ENCODE results near the gene MGARP. TPM values are rescaled to one million over a fixed set of nuclear protein-coding genes. Genes with fewer than 3 reads are reported as not detected.
A peak's percentile ranks its signal among the peaks of the same experiment; 100 is the strongest.

MGARP gene
- total and polyA plus RNA-seq, 9 of the 15 experiments (the other 6 are each of a cell fraction or from before 2014, with no cell fraction given) = 0.11 to 0.45 (median 0.23) TPM; not detected in 4

DNA sequence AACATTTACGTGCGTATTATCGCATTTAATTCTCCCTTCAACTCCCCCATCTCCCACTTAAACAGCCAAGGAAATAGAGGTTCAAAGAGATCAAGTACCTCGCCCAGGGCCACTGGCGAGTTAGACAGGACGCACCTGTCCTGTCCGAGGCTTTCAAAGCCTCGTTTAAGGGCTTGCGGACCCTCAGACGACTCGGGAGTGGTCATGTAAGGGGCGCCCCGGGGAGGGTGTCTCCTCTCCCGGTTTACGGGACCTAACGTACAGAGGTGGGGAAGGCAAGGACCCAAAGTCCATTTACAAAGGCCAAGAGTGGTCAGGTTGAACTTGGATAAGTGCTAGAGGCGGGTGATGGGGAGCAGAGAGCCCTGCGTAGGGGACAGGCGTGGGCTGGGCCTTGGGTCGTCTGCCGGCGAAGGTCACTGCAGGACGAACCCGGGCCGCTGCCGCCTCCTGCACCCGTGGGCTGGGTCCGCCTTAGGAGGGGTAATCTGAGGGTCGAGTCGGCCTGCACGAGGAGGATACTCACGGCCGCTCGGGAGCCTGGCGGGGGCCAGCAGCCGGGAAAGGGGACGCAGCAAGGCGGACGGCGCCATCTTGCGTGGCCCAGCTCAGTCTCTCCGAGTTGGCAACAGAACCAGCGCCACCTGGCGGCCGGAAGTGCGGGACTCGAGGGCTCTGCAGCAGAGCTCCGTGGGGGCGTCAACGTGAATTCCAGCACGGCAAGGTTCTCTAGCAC lies 15.3 kb upstream of the MGARP start (continued):
- TF ChIP-seq HNRNPK (IDR thresholded peaks at IDR 0.05; ENCODE audit: low read depth, low read length, poor library complexity, severe bottlenecking) = no peak
- TF ChIP-seq, protein P1, sequence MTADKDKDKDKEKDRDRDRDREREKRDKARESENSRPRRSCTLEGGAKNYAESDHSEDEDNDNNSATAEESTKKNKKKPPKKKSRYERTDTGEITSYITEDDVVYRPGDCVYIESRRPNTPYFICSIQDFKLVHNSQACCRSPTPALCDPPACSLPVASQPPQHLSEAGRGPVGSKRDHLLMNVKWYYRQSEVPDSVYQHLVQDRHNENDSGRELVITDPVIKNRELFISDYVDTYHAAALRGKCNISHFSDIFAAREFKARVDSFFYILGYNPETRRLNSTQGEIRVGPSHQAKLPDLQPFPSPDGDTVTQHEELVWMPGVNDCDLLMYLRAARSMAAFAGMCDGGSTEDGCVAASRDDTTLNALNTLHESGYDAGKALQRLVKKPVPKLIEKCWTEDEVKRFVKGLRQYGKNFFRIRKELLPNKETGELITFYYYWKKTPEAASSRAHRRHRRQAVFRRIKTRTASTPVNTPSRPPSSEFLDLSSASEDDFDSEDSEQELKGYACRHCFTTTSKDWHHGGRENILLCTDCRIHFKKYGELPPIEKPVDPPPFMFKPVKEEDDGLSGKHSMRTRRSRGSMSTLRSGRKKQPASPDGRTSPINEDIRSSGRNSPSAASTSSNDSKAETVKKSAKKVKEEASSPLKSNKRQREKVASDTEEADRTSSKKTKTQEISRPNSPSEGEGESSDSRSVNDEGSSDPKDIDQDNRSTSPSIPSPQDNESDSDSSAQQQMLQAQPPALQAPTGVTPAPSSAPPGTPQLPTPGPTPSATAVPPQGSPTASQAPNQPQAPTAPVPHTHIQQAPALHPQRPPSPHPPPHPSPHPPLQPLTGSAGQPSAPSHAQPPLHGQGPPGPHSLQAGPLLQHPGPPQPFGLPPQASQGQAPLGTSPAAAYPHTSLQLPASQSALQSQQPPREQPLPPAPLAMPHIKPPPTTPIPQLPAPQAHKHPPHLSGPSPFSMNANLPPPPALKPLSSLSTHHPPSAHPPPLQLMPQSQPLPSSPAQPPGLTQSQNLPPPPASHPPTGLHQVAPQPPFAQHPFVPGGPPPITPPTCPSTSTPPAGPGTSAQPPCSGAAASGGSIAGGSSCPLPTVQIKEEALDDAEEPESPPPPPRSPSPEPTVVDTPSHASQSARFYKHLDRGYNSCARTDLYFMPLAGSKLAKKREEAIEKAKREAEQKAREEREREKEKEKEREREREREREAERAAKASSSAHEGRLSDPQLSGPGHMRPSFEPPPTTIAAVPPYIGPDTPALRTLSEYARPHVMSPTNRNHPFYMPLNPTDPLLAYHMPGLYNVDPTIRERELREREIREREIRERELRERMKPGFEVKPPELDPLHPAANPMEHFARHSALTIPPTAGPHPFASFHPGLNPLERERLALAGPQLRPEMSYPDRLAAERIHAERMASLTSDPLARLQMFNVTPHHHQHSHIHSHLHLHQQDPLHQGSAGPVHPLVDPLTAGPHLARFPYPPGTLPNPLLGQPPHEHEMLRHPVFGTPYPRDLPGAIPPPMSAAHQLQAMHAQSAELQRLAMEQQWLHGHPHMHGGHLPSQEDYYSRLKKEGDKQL (CRISPR knock-in tag; IDR thresholded peaks at IDR 0.05; ENCODE audit: borderline replicate concordance) = no peak
- TF ChIP-seq, protein P2, sequence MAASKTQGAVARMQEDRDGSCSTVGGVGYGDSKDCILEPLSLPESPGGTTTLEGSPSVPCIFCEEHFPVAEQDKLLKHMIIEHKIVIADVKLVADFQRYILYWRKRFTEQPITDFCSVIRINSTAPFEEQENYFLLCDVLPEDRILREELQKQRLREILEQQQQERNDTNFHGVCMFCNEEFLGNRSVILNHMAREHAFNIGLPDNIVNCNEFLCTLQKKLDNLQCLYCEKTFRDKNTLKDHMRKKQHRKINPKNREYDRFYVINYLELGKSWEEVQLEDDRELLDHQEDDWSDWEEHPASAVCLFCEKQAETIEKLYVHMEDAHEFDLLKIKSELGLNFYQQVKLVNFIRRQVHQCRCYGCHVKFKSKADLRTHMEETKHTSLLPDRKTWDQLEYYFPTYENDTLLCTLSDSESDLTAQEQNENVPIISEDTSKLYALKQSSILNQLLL (CRISPR knock-in tag; IDR thresholded peaks at IDR 0.05; ENCODE audit: borderline replicate concordance) = no peak
- TF ChIP-seq, protein P3, sequence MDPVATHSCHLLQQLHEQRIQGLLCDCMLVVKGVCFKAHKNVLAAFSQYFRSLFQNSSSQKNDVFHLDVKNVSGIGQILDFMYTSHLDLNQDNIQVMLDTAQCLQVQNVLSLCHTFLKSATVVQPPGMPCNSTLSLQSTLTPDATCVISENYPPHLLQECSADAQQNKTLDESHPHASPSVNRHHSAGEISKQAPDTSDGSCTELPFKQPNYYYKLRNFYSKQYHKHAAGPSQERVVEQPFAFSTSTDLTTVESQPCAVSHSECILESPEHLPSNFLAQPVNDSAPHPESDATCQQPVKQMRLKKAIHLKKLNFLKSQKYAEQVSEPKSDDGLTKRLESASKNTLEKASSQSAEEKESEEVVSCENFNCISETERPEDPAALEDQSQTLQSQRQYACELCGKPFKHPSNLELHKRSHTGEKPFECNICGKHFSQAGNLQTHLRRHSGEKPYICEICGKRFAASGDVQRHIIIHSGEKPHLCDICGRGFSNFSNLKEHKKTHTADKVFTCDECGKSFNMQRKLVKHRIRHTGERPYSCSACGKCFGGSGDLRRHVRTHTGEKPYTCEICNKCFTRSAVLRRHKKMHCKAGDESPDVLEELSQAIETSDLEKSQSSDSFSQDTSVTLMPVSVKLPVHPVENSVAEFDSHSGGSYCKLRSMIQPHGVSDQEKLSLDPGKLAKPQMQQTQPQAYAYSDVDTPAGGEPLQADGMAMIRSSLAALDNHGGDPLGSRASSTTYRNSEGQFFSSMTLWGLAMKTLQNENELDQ (CRISPR knock-in tag; IDR thresholded peaks at IDR 0.05; ENCODE audit: borderline replicate concordance) = no peak
- TF ChIP-seq CBX1 (IDR thresholded peaks at IDR 0.05; ENCODE audit: low read depth) = peak; percentile 72; the same call in 1 of the 2 replicates
- TF ChIP-seq MYC (IDR thresholded peaks at IDR 0.05; ENCODE audit: low read depth, low read length) = peak; percentile 85
- 0 out of 2 replicates have a peak, but pooled peaks have one; percentile 40 for TF ChIP-seq MYC (CRISPR knock-in tag; IDR thresholded peaks at IDR 0.05; ENCODE audit: borderline replicate concordance, low read depth)
- TF ChIP-seq GATAD2B (IDR thresholded peaks at IDR 0.05; ENCODE audit: borderline replicate concordance) = peak; percentile 90
- TF ChIP-seq SREBF2 (CRISPR knock-in tag; IDR thresholded peaks at IDR 0.05) = no peak
- TF ChIP-seq TRIM28 (IDR thresholded peaks at IDR 0.05) = no peak
- no peak for TF ChIP-seq NELFE (IDR thresholded peaks at IDR 0.05; ENCODE audit: insufficient read depth, insufficient read length)
- TF ChIP-seq, protein P4, sequence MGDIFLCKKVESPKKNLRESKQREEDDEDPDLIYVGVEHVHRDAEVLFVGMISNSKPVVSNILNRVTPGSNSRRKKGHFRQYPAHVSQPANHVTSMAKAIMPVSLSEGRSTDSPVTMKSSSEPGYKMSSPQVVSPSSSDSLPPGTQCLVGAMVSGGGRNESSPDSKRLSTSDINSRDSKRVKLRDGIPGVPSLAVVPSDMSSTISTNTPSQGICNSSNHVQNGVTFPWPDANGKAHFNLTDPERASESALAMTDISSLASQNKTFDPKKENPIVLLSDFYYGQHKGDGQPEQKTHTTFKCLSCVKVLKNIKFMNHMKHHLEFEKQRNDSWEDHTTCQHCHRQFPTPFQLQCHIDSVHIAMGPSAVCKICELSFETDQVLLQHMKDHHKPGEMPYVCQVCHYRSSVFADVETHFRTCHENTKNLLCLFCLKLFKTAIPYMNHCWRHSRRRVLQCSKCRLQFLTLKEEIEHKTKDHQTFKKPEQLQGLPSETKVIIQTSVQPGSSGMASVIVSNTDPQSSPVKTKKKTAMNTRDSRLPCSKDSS (IDR thresholded peaks at IDR 0.05; ENCODE audit: low read depth, partially characterized antibody) = no peak
- TF ChIP-seq, protein P5, sequence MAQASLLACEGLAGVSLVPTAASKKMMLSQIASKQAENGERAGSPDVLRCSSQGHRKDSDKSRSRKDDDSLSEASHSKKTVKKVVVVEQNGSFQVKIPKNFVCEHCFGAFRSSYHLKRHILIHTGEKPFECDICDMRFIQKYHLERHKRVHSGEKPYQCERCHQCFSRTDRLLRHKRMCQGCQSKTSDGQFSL (CRISPR knock-in tag; IDR thresholded peaks at IDR 0.05) = peak; percentile 60
- TF ChIP-seq, protein P5 (tag; IDR thresholded peaks at IDR 0.05) = no peak
- TF ChIP-seq MECOM (CRISPR knock-in tag; IDR thresholded peaks at IDR 0.05) = no peak

All from K562 (cell line).